ENCODE results near the gene FAM174B.
"Not testable (repeated sequence)": the region's sequence is repeated elsewhere in the genome, so short reads cannot be mapped to it uniquely, and the experiment has no call there.

FAM174B gene

GRCh38 chr15:92619145-92620101 lies 36.2 kb downstream of the FAM174B start:
- DNase-seq (ENCODE audit: low read depth in 2 of 2, low spot score in 1 of 2): no peak

GRCh38 chr15:92617549-92618520 lies 37.7 kb downstream of the FAM174B start:
- DNase-seq (ENCODE audit: low read depth in 2 of 2, low spot score in 1 of 2): no peak

- DNase-seq (ENCODE audit: low read depth in 2 of 2, low spot score in 1 of 2): no peak
Measured at GRCh38 chr15:92616621-92617548, 38.7 kb downstream of the FAM174B start.

GRCh38 chr15:92614791-92615785 lies 40.5 kb downstream of the FAM174B start:
- DNase-seq (ENCODE audit: low read depth in 2 of 2, low spot score in 1 of 2): no peak

- no peak for DNase-seq (ENCODE audit: low read depth in 2 of 2, low spot score in 1 of 2)
Measured at GRCh38 chr15:92614301-92614700, 41.3 kb downstream of the FAM174B start.

- no peak for DNase-seq (ENCODE audit: low read depth in 2 of 2, low spot score in 1 of 2)
Measured at GRCh38 chr15:92613841-92614240, 41.7 kb downstream of the FAM174B start.

- no peak for DNase-seq (ENCODE audit: low read depth in 2 of 2, low spot score in 1 of 2)
Measured at GRCh38 chr15:92612891-92613290, 42.7 kb downstream of the FAM174B start.

- DNase-seq (ENCODE audit: low read depth in 2 of 2, low spot score in 1 of 2): no peak
Measured at GRCh38 chr15:92611995-92612745, 43.4 kb downstream of the FAM174B start.

- DNase-seq (ENCODE audit: low read depth in 2 of 2, low spot score in 1 of 2): no peak
Measured at GRCh38 chr15:92611150-92611549, 44.4 kb downstream of the FAM174B start.

- no peak for DNase-seq (ENCODE audit: low read depth in 2 of 2, low spot score in 1 of 2)
Measured at GRCh38 chr15:92610101-92610520, 45.5 kb downstream of the FAM174B start.

GRCh38 chr15:92608866-92609700 lies 46.5 kb downstream of the FAM174B start:
- DNase-seq (ENCODE audit: low read depth in 2 of 2, low spot score in 1 of 2): no peak

GRCh38 chr15:92606836-92607150 lies 48.8 kb downstream of the FAM174B start:
- DNase-seq (ENCODE audit: low read depth in 2 of 2, low spot score in 1 of 2): not testable (repeated sequence)

- DNase-seq (ENCODE audit: low read depth in 2 of 2, low spot score in 1 of 2): no peak
Measured at GRCh38 chr15:92606126-92606835, 49.3 kb downstream of the FAM174B start.

- no peak for DNase-seq (ENCODE audit: low read depth in 2 of 2, low spot score in 1 of 2)
Measured at GRCh38 chr15:92605225-92605944, 50.2 kb downstream of the FAM174B start.

GRCh38 chr15:92603743-92604470 lies 51.7 kb downstream of the FAM174B start:
- no peak for DNase-seq (ENCODE audit: low read depth in 2 of 2, low spot score in 1 of 2)

GRCh38 chr15:92603278-92603677 lies 52.3 kb downstream of the FAM174B start:
- DNase-seq (ENCODE audit: low read depth in 2 of 2, low spot score in 1 of 2): no peak

Measured in stimulated activated CD8-positive, alpha-beta memory T cell treated with anti-CD3 and anti-CD28 coated beads, Interleukin-4, amount 100 ng/mL, for 1 hour (primary cell).